HEK293 (cell line): ENCODE data around the gene PTGES2.

Experiments used
- CTCF ChIA-PET: fragments of 350-600 bp; formaldehyde crosslinking; extraction: SDS; loops from one replicate; lab custom pipeline; 2021; ENCODE audit warnings: antibody characterized with exemption; lab: Yijun Ruan, JAX
- POLR2A ChIA-PET: fragments of 300-600 bp; formaldehyde crosslinking; extraction: SDS; loops from one replicate; lab custom pipeline; 2020; ENCODE audit warnings: antibody characterized with exemption, inconsistent platforms; lab: Yijun Ruan, JAX
- H3K27ac ChIP-seq: fragments of 200-500 bp; sonication (Bioruptor generic); 2 replicates; pipeline ENCODE4 v1.5.1; 2014; ENCODE audit warnings: low read depth, low read length, control low read depth, inconsistent platforms; ENCODE audit errors: extremely low read depth
- H3K36me3 ChIP-seq, 2 experiments: fragments of 200-500 bp in 1 of 2; sonication (Bioruptor generic) in 1 of 2; 1 replicate in 1 of 2; 2 replicates in 1 of 2; pipeline ENCODE4 v1.5.1; 2014 to 2017; ENCODE audit warnings: inconsistent platforms in 2 of 2, low read length in 2 of 2; ENCODE audit not compliant: control insufficient read depth in 2 of 2, insufficient read depth in 1 of 2
- H3K4me1 ChIP-seq: fragments of 200-500 bp; sonication (Bioruptor generic); 2 replicates; pipeline ENCODE4 v1.5.1; 2014; ENCODE audit warnings: mild to moderate bottlenecking, low read length, inconsistent platforms; ENCODE audit not compliant: control insufficient read depth, insufficient read depth
- H3K4me3 ChIP-seq: 2 replicates; pipeline ENCODE4 v1.5.1; 2011; ENCODE audit warnings: low read depth, mild to moderate bottlenecking, control low read depth, low read length, moderate library complexity
- H3K9me3 ChIP-seq: fragments of 200-500 bp; sonication (Bioruptor generic); 2 replicates; pipeline ENCODE4 v1.5.1; 2014; ENCODE audit warnings: low read depth, low read length, inconsistent platforms; ENCODE audit not compliant: control insufficient read depth, insufficient read depth
- BCL11B ChIP-seq: fragments of 450-650 bp; formaldehyde crosslinking; IDR thresholded peaks from 2 replicates; pipeline ENCODE4 v1.5.1; 2016; ENCODE audit warnings: low read depth, missing biosample characterization, missing genetic modification characterization
- FEZF1 ChIP-seq: fragments of 450-650 bp; formaldehyde crosslinking; IDR thresholded peaks from 2 replicates; pipeline ENCODE4 v1.5.1; 2016; ENCODE audit warnings: missing biosample characterization, missing genetic modification characterization
- GLIS1 ChIP-seq: fragments of 450-650 bp; formaldehyde crosslinking; IDR thresholded peaks from 2 replicates; pipeline ENCODE4 v1.5.1; 2016; ENCODE audit warnings: missing biosample characterization, missing genetic modification characterization
- HOXD13 ChIP-seq: sonication (generic); formaldehyde crosslinking; IDR thresholded peaks from 2 replicates; pipeline ENCODE4 v1.8.0; 2022; ENCODE audit warnings: missing genetic modification reagents, borderline replicate concordance
- IKZF3 ChIP-seq: fragments of 450-650 bp; IDR thresholded peaks from 2 replicates; pipeline ENCODE4 v1.5.0; 2018; ENCODE audit warnings: missing biosample characterization, mild to moderate bottlenecking, missing genetic modification characterization, moderate library complexity
- KLF16 ChIP-seq: fragments of 450-650 bp; formaldehyde crosslinking; IDR thresholded peaks from 2 replicates; pipeline ENCODE4 v1.5.1; 2017; ENCODE audit warnings: missing biosample characterization, missing genetic modification characterization
- KLF9 ChIP-seq: fragments of 450-650 bp; formaldehyde crosslinking; IDR thresholded peaks from 2 replicates; pipeline ENCODE4 v1.5.1; 2016; ENCODE audit warnings: missing biosample characterization, missing genetic modification characterization, low read depth
- SCRT2 ChIP-seq: fragments of 450-650 bp; formaldehyde crosslinking; IDR thresholded peaks from 2 replicates; pipeline ENCODE4 v1.5.1; 2016; ENCODE audit warnings: missing biosample characterization, missing genetic modification characterization
- SP7 ChIP-seq: fragments of 450-650 bp; formaldehyde crosslinking; IDR thresholded peaks from 2 replicates; pipeline ENCODE4 v1.5.1; 2016; ENCODE audit warnings: missing biosample characterization, missing genetic modification characterization
- ZBTB17 ChIP-seq: fragments of 450-650 bp; formaldehyde crosslinking; IDR thresholded peaks from 2 replicates; pipeline ENCODE4 v1.5.1; 2016; ENCODE audit warnings: missing biosample characterization, missing genetic modification characterization
- ZEB2 ChIP-seq: fragments of 450-650 bp; formaldehyde crosslinking; IDR thresholded peaks from 2 replicates; pipeline ENCODE4 v1.5.1; 2016; ENCODE audit warnings: missing biosample characterization, missing genetic modification characterization
- ZNF24 ChIP-seq: fragments of 450-650 bp; formaldehyde crosslinking; IDR thresholded peaks from 2 replicates; pipeline ENCODE4 v1.5.1; 2016; ENCODE audit warnings: missing biosample characterization, missing genetic modification characterization
- ZNF335 ChIP-seq: fragments of 450-650 bp; formaldehyde crosslinking; conservative IDR thresholded peaks from 2 replicates; pipeline ENCODE4 v1.5.1; 2016; ENCODE audit warnings: missing biosample characterization, missing genetic modification characterization
- ZNF341 ChIP-seq: fragments of 450-650 bp; formaldehyde crosslinking; IDR thresholded peaks from 2 replicates; pipeline ENCODE4; 2016; ENCODE audit warnings: low read depth, missing biosample characterization, missing genetic modification characterization
- ZNF561 ChIP-seq: fragments of 450-650 bp; IDR thresholded peaks from 2 replicates; pipeline ENCODE4 v1.5.1; 2018; ENCODE audit warnings: missing biosample characterization, missing genetic modification characterization, borderline replicate concordance
- ZNF600 ChIP-seq: fragments of 450-650 bp; formaldehyde crosslinking; IDR thresholded peaks from 2 replicates; pipeline ENCODE4 v1.5.1; 2016; ENCODE audit warnings: missing biosample characterization, missing genetic modification characterization
- ZNF660 ChIP-seq: fragments of 450-650 bp; IDR thresholded peaks from 2 replicates; pipeline ENCODE4 v1.5.1; 2018; ENCODE audit warnings: missing biosample characterization, mild to moderate bottlenecking, missing genetic modification characterization
- ZNF664 ChIP-seq: fragments of 450-650 bp; formaldehyde crosslinking; IDR thresholded peaks from 2 replicates; pipeline ENCODE4 v1.5.1; 2016; ENCODE audit warnings: missing biosample characterization, missing genetic modification characterization
- ZNF677 ChIP-seq: fragments of 450-650 bp; IDR thresholded peaks from 2 replicates; pipeline ENCODE4 v1.5.0; 2018; ENCODE audit warnings: missing biosample characterization, mild to moderate bottlenecking, missing genetic modification characterization, moderate library complexity
- ZNF768 ChIP-seq: fragments of 450-650 bp; formaldehyde crosslinking; IDR thresholded peaks from 2 replicates; pipeline ENCODE4 v1.5.1; 2018; ENCODE audit warnings: missing biosample characterization, mild to moderate bottlenecking, missing genetic modification characterization
- ZSCAN16 ChIP-seq: fragments of 450-650 bp; formaldehyde crosslinking; IDR thresholded peaks from 2 replicates; pipeline ENCODE4 v1.5.1; 2016; ENCODE audit warnings: missing biosample characterization, missing genetic modification characterization
- TF ChIP-seq, protein P1 (sequence below): fragments of 450-650 bp; formaldehyde crosslinking; IDR thresholded peaks from 2 replicates; pipeline ENCODE4 v1.5.1; 2016; ENCODE audit warnings: missing biosample characterization, missing genetic modification characterization
- TF ChIP-seq, protein P2 (sequence below): fragments of 450-650 bp; formaldehyde crosslinking; IDR thresholded peaks from 2 replicates; pipeline ENCODE4 v1.5.1; 2016; ENCODE audit warnings: missing biosample characterization, missing genetic modification characterization
- TF ChIP-seq, protein P3 (sequence below): fragments of 450-650 bp; formaldehyde crosslinking; IDR thresholded peaks from 2 replicates; pipeline ENCODE4 v1.5.1; 2016; ENCODE audit warnings: missing biosample characterization, missing genetic modification characterization

Gene PTGES2

DNA sequence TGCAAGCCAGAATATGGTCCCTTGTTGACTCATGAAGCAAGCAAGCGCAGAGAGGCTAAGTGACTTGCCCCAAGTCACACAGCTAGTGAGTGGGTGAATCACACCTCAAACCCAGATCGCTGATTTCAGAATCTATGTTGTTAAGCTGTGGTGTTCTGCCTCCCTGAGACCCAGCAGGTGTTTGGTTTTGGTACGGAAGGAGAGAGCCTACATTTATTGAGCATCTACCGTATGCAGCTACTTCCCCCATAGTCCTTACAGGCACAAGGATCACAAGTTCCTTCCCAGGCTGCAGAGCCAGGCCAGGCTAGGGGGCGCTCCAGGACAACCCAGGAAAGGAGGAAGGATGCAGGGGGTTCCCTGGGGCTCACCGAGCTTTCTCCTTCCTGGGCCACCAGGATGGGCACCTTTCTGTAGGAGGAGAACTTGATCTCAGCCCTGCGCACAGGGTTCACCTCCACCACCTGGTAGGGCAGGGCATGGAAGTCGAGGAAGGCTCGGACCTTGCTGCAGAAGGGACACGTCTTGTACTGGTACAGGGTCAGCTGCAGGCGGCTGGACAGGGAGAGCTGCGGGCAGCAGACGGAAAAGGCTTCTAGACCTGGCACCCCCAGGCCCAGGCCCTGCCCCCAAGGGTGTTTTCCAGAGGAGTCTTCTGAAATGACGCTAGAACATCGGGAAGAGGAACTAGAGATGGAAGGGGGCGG lies 2.5 kb downstream of the PTGES2 start:
- Histone ChIP-seq H3K4me3 (no peak overlapping the region), H3K36me3 (peaks cover 0 to 55% of the 10 kb centered on the region in 2 experiments; a peak in 2 of 3 replicates), H3K4me1 (no peaks in the 10 kb centered on the region), H3K9me3 (no peaks in the 10 kb centered on the region), H3K27ac (no peak overlapping the region)
- TF ChIP-seq, protein P1, sequence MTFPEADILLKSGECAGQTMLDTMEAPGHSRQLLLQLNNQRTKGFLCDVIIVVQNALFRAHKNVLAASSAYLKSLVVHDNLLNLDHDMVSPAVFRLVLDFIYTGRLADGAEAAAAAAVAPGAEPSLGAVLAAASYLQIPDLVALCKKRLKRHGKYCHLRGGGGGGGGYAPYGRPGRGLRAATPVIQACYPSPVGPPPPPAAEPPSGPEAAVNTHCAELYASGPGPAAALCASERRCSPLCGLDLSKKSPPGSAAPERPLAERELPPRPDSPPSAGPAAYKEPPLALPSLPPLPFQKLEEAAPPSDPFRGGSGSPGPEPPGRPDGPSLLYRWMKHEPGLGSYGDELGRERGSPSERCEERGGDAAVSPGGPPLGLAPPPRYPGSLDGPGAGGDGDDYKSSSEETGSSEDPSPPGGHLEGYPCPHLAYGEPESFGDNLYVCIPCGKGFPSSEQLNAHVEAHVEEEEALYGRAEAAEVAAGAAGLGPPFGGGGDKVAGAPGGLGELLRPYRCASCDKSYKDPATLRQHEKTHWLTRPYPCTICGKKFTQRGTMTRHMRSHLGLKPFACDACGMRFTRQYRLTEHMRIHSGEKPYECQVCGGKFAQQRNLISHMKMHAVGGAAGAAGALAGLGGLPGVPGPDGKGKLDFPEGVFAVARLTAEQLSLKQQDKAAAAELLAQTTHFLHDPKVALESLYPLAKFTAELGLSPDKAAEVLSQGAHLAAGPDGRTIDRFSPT (tag by site-specific recombination), result 0 out of 2 replicates have a peak, but pooled peaks have one; percentile 29
- 0 out of 2 replicates have a peak, but pooled peaks have one; percentile 28 for TF ChIP-seq ZNF600 (tag by site-specific recombination)
- peak; percentile 42; the same call in 1 of the 2 replicates for TF ChIP-seq ZNF561 (tag by site-specific recombination)
- TF ChIP-seq ZEB2, result 0 out of 2 replicates have a peak, but pooled peaks have one; percentile 23
- TF ChIP-seq ZNF341 (tag by site-specific recombination), result no peak
- no peak for TF ChIP-seq BCL11B
- TF ChIP-seq ZNF677 (tag by site-specific recombination), result no peak
- TF ChIP-seq, protein P2, sequence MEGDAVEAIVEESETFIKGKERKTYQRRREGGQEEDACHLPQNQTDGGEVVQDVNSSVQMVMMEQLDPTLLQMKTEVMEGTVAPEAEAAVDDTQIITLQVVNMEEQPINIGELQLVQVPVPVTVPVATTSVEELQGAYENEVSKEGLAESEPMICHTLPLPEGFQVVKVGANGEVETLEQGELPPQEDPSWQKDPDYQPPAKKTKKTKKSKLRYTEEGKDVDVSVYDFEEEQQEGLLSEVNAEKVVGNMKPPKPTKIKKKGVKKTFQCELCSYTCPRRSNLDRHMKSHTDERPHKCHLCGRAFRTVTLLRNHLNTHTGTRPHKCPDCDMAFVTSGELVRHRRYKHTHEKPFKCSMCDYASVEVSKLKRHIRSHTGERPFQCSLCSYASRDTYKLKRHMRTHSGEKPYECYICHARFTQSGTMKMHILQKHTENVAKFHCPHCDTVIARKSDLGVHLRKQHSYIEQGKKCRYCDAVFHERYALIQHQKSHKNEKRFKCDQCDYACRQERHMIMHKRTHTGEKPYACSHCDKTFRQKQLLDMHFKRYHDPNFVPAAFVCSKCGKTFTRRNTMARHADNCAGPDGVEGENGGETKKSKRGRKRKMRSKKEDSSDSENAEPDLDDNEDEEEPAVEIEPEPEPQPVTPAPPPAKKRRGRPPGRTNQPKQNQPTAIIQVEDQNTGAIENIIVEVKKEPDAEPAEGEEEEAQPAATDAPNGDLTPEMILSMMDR (tag by site-specific recombination), result peak; percentile 58
- no peak for TF ChIP-seq ZSCAN16 (tag by site-specific recombination)
- TF ChIP-seq SP7 (tag by site-specific recombination), result peak; percentile 10; the same call in 1 of the 2 replicates
- TF ChIP-seq ZNF768, result peak; percentile 84; the same call in 1 of the 2 replicates
- no peak for TF ChIP-seq KLF16 (tag by site-specific recombination)
- peak; percentile 44 for TF ChIP-seq GLIS1 (tag by site-specific recombination)
- TF ChIP-seq ZNF664 (tag by site-specific recombination), result peak; percentile 92
- TF ChIP-seq KLF9 (tag by site-specific recombination), result no peak
- TF ChIP-seq HOXD13 (CRISPR knock-in tag), result no peak
- TF ChIP-seq FEZF1, result no peak
- TF ChIP-seq ZBTB17 (tag by site-specific recombination), result peak; percentile 51; the same call in 1 of the 2 replicates
- TF ChIP-seq, protein P3, sequence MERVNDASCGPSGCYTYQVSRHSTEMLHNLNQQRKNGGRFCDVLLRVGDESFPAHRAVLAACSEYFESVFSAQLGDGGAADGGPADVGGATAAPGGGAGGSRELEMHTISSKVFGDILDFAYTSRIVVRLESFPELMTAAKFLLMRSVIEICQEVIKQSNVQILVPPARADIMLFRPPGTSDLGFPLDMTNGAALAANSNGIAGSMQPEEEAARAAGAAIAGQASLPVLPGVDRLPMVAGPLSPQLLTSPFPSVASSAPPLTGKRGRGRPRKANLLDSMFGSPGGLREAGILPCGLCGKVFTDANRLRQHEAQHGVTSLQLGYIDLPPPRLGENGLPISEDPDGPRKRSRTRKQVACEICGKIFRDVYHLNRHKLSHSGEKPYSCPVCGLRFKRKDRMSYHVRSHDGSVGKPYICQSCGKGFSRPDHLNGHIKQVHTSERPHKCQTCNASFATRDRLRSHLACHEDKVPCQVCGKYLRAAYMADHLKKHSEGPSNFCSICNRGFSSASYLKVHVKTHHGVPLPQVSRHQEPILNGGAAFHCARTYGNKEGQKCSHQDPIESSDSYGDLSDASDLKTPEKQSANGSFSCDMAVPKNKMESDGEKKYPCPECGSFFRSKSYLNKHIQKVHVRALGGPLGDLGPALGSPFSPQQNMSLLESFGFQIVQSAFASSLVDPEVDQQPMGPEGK (tag by site-specific recombination), result 0 out of 2 replicates have a peak, but pooled peaks have one; percentile 26
- TF ChIP-seq IKZF3 (tag by site-specific recombination), result peak; percentile 40
- no peak for TF ChIP-seq ZNF335
- no peak for TF ChIP-seq SCRT2
- TF ChIP-seq ZNF24 (tag by site-specific recombination), result no peak
- TF ChIP-seq ZNF660 (tag by site-specific recombination), result no peak
- ChIA-PET POLR2A (interaction anchor here (0.5 to 1.4 kb wide), 5 partner anchors 25 to 308 kb away, joined by 3 to 5 read pairs (median 4); partner anchors contain the start of genes BBLN and NAIF1), CTCF (interaction anchor here (0.5 to 2.7 kb wide), 35 partner anchors 7 to 296 kb away, joined by 3 to 29 read pairs (median 4); partner anchors contain the start of genes CIZ1, DNM1, EEIG1 and NAIF1)
